Esophagus (tissue), 2 donors: ENCODE measurements around the gene ASS1. TPM values are rescaled to one million over a fixed set of nuclear protein-coding genes. Genes with fewer than 3 reads are reported as not detected.

Experiments used
- H3K27ac ChIP-seq, 2 donors: one replicate each; pipeline ENCODE4 v1.5.1; 2013; ENCODE audit warnings: low read depth in 2 of 2, mild to moderate bottlenecking in 2 of 2, inconsistent platforms in 1 of 2, low read length in 1 of 2, moderate library complexity in 1 of 2
- H3K27me3 ChIP-seq, 2 donors: one replicate each; pipeline ENCODE4 v1.6.1; 2013; ENCODE audit warnings: low read length in 2 of 2, control low read depth in 1 of 2, mild to moderate bottlenecking in 1 of 2; ENCODE audit not compliant: insufficient read depth in 2 of 2, control insufficient read depth in 1 of 2
- H3K36me3 ChIP-seq, 2 donors: one replicate each; pipeline ENCODE4 v1.6.1; 2013; ENCODE audit warnings: low read length in 1 of 2; ENCODE audit not compliant: control insufficient read depth in 2 of 2, insufficient read depth in 2 of 2
- H3K4me1 ChIP-seq, 2 donors: one replicate each; pipeline ENCODE4 v1.6.1; 2013; ENCODE audit warnings: low read length in 1 of 2; ENCODE audit not compliant: control insufficient read depth in 2 of 2, insufficient read depth in 2 of 2
- H3K4me3 ChIP-seq, 2 donors: one replicate each; pipeline ENCODE4 v1.5.1; 2013; ENCODE audit warnings: low read length in 2 of 2, mild to moderate bottlenecking in 2 of 2, low read depth in 1 of 2, moderate library complexity in 1 of 2
- H3K9me3 ChIP-seq, 2 donors: one replicate each; pipeline ENCODE4 v1.6.1; 2013; ENCODE audit warnings: mild to moderate bottlenecking in 2 of 2, low read depth in 1 of 2, low read length in 1 of 2, moderate library complexity in 1 of 2; ENCODE audit not compliant: control insufficient read depth in 2 of 2, insufficient read depth in 1 of 2
- WGBS, 2 donors: extraction: QIAGEN DNeasy Blood & Tissue Kit; methylation state at CpG; one replicate each; pipeline ENCODE4 v1.1.7; 2013; 5-methylcytosine and 5-hydroxymethylcytosine counted together
- polyA plus RNA-seq, 2 donors: library from polyadenylated mRNA; stranded (reverse); fragments of 200-250 nt; gene quantifications; one replicate each; pipeline ENCODE4 v1.2.3, GENCODE V29; 2013
- donor health status: healthy with polysubstance abuse.
- donor health status: Bipolar disorder and iron deficiency.

The ASS1 gene
- polyA plus RNA-seq, 2 donors: 63.6 to 79.5 TPM

GRCh38 chr9:130443456-130443801 lies 1.3 kb upstream of the ASS1 start:
- WGBS, 2 donors: 80 to 81% methylated on average over 6 of the region's 6 CpGs
- no peak overlapping the region for H3K4me3 ChIP-seq
- no peaks in the 10 kb centered on the region for H3K27me3 ChIP-seq
- peaks cover 0 to 4% of the 10 kb centered on the region in 2 donors for H3K9me3 ChIP-seq
- no peak overlapping the region for H3K27ac ChIP-seq
- peaks cover 6% of the 10 kb centered on the region in 2 donors for H3K4me1 ChIP-seq
- H3K36me3 ChIP-seq: no peaks in the 10 kb centered on the region

- Histone ChIP-seq H3K9me3 (peaks cover 0 to 4% of the 10 kb centered on the region in 2 donors), H3K4me1 (peaks cover 6% of the 10 kb centered on the region in 2 donors), H3K36me3 (no peaks in the 10 kb centered on the region), H3K27ac (no peak overlapping the region), H3K27me3 (no peaks in the 10 kb centered on the region), H3K4me3 (peak overlapping the region in 1 of 2 donors; percentile 58)
- WGBS, 2 donors: 42 to 53% methylated on average over 12 to 14 of the region's 14 CpGs
Observed at GRCh38 chr9:130443840-130444492, 795 bp upstream of the ASS1 start.

GRCh38 chr9:130445268-130445983 lies 665 bp downstream of the ASS1 start:
- H3K4me1 ChIP-seq: peaks cover 6 to 7% of the 10 kb centered on the region in 2 donors
- H3K27me3 ChIP-seq: no peaks in the 10 kb centered on the region
- H3K9me3 ChIP-seq: peaks cover 0 to 4% of the 10 kb centered on the region in 2 donors
- H3K36me3 ChIP-seq: no peaks in the 10 kb centered on the region
- peak overlapping the region; percentile 71 to 87 for H3K27ac ChIP-seq
- WGBS, 2 donors: 8 to 9% methylated on average over 30 of the region's 30 CpGs
- H3K4me3 ChIP-seq: peak overlapping the region; percentile 43 to 58

GRCh38 chr9:130446101-130446861 lies 1.5 kb downstream of the ASS1 start:
- peak overlapping the region; percentile 71 to 87 for H3K27ac ChIP-seq
- H3K36me3 ChIP-seq: no peaks in the 10 kb centered on the region
- peak overlapping the region in 1 of 2 donors; percentile 58 for H3K4me3 ChIP-seq
- peaks cover 10 to 15% of the 10 kb centered on the region in 2 donors for H3K4me1 ChIP-seq
- no peaks in the 10 kb centered on the region for H3K9me3 ChIP-seq
- no peaks in the 10 kb centered on the region for H3K27me3 ChIP-seq
- 33 to 40% methylated on average over 16 of the region's 16 CpGs for WGBS, 2 donors

GRCh38 chr9:130447193-130447816 lies 2.5 kb downstream of the ASS1 start:
- Histone ChIP-seq H3K36me3 (no peaks in the 10 kb centered on the region), H3K4me1 (peaks cover 10 to 22% of the 10 kb centered on the region in 2 donors)

GRCh38 chr9:130448035-130448624 lies 3.4 kb downstream of the ASS1 start:
- 49 to 52% methylated on average over 12 of the region's 12 CpGs for WGBS, 2 donors
- Histone ChIP-seq H3K27me3 (no peaks in the 10 kb centered on the region), H3K9me3 (no peaks in the 10 kb centered on the region), H3K4me3 (no peak overlapping the region), H3K36me3 (no peaks in the 10 kb centered on the region), H3K27ac (no peak overlapping the region), H3K4me1 (peaks cover 10 to 22% of the 10 kb centered on the region in 2 donors)

More at GRCh38 chr9:130447193-130447816, 2.5 kb downstream of the ASS1 start:
- peak overlapping the region in 1 of 2 donors; percentile 87 for H3K27ac ChIP-seq
- 56 to 71% methylated on average over 12 of the region's 12 CpGs for WGBS, 2 donors
- H3K4me3 ChIP-seq: no peak overlapping the region
- H3K27me3 ChIP-seq: no peaks in the 10 kb centered on the region
- H3K9me3 ChIP-seq: no peaks in the 10 kb centered on the region

- H3K27ac ChIP-seq: no peak overlapping the region
- 92 to 95% methylated on average over 10 of the region's 10 CpGs for WGBS, 2 donors
- no peaks in the 10 kb centered on the region for H3K36me3 ChIP-seq
- no peaks in the 10 kb centered on the region for H3K9me3 ChIP-seq
- peaks cover 10 to 22% of the 10 kb centered on the region in 2 donors for H3K4me1 ChIP-seq
- H3K4me3 ChIP-seq: no peak overlapping the region
- no peaks in the 10 kb centered on the region for H3K27me3 ChIP-seq
Observed at GRCh38 chr9:130448771-130449603, 4.2 kb downstream of the ASS1 start.

GRCh38 chr9:130450344-130451003 lies 5.7 kb downstream of the ASS1 start:
- no peaks in the 10 kb centered on the region for H3K27me3 ChIP-seq
- no peaks in the 10 kb centered on the region for H3K36me3 ChIP-seq
- H3K27ac ChIP-seq: no peak overlapping the region
- 61 to 72% methylated on average over 15 of the region's 15 CpGs for WGBS, 2 donors
- H3K4me3 ChIP-seq: no peak overlapping the region
- no peaks in the 10 kb centered on the region for H3K9me3 ChIP-seq
- H3K4me1 ChIP-seq: peaks cover 7 to 19% of the 10 kb centered on the region in 2 donors
